LNCAP (cell line): ENCODE measurements around the gene CAMKK2.

ENCODE experiments used
- TF ChIP-seq, protein P1 (sequence below): fragments of 450-650 bp; IDR thresholded peaks from 2 replicates; pipeline ENCODE4 v1.5.1; 2017; ENCODE audit warnings: mild to moderate bottlenecking

CAMKK2 gene

DNA sequence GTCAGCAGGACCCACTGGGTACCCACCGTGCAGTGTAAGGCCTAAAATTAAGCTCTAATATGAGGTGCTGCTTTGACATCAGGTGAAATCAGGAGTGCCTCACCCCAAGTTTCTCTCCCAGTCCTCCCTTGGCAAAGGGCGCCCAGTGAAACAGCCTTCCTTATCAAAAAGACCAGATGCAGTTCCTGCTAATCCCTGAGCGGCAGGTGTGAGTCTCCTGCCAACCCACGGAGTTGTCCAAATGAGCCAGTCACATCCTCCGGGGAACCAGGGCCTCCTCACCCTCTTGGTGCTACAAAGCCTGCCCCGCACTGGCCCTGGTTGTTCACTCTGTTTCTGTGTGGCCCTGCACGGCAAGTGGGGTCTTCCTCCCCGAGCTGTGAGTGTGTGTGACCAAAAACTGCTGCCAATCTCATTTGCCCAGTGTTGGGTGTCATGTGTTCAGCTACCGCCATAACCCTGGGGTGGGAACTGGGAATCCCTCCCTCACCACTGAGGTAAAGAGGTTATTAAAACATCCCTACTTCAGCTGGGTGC, 106.8 kb downstream of the CAMKK2 start:
- TF ChIP-seq, protein P1, sequence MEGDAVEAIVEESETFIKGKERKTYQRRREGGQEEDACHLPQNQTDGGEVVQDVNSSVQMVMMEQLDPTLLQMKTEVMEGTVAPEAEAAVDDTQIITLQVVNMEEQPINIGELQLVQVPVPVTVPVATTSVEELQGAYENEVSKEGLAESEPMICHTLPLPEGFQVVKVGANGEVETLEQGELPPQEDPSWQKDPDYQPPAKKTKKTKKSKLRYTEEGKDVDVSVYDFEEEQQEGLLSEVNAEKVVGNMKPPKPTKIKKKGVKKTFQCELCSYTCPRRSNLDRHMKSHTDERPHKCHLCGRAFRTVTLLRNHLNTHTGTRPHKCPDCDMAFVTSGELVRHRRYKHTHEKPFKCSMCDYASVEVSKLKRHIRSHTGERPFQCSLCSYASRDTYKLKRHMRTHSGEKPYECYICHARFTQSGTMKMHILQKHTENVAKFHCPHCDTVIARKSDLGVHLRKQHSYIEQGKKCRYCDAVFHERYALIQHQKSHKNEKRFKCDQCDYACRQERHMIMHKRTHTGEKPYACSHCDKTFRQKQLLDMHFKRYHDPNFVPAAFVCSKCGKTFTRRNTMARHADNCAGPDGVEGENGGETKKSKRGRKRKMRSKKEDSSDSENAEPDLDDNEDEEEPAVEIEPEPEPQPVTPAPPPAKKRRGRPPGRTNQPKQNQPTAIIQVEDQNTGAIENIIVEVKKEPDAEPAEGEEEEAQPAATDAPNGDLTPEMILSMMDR: no peak

DNA sequence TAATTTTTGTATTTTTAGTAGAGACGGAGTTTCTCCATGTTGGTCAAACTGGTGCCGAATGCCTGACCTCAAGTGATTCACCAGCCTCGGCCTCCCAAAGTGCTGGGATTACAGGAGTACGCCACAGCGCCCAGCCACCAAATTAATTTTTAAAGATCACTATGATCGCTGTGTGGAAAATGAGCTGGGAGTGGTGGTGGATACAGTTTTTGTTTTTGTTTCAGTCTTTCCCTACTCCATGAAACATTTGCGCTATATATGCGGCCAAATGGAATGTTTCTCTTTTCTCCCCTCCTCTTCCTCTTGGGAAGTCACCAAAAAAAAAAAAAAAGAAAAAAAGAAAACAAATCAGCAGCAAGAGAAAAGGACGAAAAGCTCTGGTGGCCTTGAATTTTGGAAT, 107.4 kb downstream of the CAMKK2 start:
- TF ChIP-seq, protein P1: no peak

DNA sequence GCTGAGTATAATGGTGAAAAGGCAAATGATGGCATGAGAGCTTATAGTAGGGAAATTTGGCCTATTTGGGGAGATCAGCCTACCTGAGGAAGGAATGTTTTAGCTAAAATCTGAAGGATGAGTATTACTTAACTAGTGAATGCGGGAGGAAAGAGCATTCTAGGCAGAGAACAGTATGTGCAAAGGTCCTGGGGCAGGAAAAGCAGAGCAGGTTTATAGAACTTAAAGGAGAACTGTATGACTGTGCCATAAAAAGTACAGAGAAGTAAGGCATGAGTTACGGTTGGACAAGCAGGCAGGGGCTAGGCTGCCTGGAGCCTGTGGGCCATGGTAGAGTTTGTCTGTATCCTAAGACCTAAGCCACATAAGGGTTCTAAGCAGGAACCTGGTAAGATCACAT, 108.3 kb downstream of the CAMKK2 start:
- TF ChIP-seq, protein P1: no peak
